ELR (cell line): Measurements from ENCODE around the gene BCKDHB.

Experiments
- DNase-seq: peaks from one replicate; pipeline ENCODE4 v3.0.0-alpha.2; 2015; ENCODE audit warnings: low read depth

The BCKDHB gene

GRCh38 chr6:80331522-80331921 lies 225.1 kb downstream of the BCKDHB start:
- DNase-seq: no peak

- DNase-seq: no peak
Observed at GRCh38 chr6:80331974-80332373, 225.5 kb downstream of the BCKDHB start.

- no peak for DNase-seq
Observed at GRCh38 chr6:80333342-80333741, 226.9 kb downstream of the BCKDHB start.

GRCh38 chr6:80335121-80335531 lies 228.7 kb downstream of the BCKDHB start:
- peak; percentile 17 for DNase-seq

- DNase-seq: peak; percentile 27
Observed at GRCh38 chr6:80336911-80337310, 230.4 kb downstream of the BCKDHB start.

DNA sequence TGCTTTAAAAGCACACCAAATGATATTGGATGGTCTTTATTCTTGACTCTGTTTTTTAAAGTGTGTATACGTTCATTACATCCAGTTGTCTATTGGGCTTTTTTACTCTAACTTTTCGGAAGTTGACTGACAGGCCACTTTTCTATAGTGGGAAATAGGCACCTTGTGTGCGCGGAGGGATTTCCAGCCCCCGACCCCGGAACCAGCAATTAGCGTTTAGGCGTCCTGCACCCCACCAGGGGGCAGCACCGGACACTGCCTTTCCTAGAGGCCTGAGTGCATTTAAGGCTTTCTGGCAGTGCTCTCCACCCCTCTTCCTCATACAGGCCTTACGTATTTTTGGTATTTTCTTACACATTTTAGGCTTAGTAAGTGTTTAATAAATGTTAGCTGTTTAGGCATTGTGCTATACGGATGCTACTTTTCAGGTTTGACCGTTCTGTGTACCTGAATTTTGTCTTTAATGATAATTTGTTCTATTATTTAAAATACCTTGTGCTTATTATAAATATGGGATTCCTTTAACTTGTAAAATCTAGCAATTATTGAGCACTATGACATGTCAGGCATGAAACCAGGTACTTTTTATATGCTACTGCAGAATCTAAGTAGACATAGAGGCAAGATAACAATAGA lies 231.8 kb downstream of the BCKDHB start:
- DNase-seq: peak; percentile 63

DNA sequence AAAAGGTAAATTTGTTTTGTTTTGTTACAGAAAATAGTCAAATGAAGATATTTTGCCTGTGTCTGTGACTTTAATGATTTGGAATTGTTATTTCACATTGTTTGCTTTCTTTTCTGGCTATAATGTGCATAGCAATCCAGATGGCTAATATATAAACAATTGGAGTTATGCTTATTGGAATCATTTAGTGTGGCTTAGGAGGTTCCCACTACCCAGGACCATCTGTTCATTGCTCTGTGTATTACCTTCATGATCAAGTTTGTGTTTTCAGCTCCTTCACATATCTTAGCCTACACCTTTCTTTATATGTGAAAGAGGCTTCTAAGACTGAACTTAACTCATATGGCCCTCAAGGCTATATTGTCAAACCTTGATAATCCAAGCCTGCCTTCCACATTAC lies 232.9 kb downstream of the BCKDHB start:
- no peak for DNase-seq

GRCh38 chr6:80340280-80340679 lies 233.8 kb downstream of the BCKDHB start:
- DNase-seq: no peak

- DNase-seq: no peak
Observed at GRCh38 chr6:80340686-80341085, 234.2 kb downstream of the BCKDHB start.

DNA sequence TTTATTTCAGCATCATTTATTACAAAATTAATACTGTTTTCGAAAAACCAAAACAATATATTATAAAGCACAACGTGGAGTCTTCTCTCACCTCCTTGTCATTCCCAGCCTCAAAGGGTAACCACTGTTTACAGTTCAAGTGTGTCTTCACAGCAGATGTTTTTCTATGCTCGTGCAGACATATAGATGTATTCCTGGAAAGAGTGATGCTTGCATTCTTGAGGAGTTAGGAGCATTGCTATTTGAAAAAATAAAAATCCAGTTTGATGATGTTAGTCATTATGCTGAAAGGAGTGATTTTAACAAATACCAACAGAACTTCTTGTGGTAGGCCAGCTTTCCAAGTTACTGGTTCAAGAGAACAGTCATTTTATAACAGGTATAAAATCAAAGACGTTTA lies 234.9 kb downstream of the BCKDHB start:
- peak; percentile 19 for DNase-seq

DNA sequence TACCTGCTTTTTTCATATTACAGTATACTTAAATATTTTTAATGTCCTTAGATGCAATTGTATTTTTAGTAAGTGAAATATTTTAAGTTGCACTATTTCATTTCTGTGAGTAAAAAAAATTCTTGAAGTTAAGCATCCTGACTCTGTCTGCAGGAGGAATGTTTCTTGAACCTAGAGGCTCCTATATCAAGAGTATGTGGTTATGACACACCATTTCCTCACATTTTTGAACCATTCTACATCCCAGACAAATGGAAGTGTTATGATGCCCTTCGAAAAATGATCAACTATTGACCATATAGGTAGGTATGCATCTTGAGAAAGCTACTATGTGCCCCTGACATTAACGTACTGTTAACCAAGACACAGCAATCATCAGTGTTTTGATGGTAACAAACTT lies 237.0 kb downstream of the BCKDHB start:
- DNase-seq: peak; percentile 60

- no peak for DNase-seq
Observed at GRCh38 chr6:80347101-80347500, 240.6 kb downstream of the BCKDHB start.

GRCh38 chr6:80348263-80348662 lies 241.8 kb downstream of the BCKDHB start:
- no peak for DNase-seq

GRCh38 chr6:80356000-80356399 lies 249.5 kb downstream of the BCKDHB start:
- no peak for DNase-seq

DNA sequence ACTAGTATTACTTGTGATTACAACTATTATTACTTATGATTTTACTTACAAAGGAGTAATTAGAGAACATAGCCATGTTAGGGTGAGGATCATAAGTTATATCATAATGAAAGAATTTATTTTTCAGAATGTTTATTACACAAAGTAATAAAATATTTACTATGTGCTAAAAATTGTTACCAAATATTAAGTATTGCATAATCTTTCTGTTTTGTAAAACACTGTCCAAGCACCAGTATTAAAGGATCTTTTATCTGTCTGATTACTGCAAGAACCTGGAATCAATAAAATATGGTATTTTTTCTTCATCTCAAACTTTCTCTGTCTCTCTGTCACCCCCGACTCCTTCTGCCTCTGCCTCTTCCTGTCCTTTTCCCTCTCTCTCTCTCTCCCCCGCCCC lies 250.1 kb downstream of the BCKDHB start:
- DNase-seq: no peak

DNA sequence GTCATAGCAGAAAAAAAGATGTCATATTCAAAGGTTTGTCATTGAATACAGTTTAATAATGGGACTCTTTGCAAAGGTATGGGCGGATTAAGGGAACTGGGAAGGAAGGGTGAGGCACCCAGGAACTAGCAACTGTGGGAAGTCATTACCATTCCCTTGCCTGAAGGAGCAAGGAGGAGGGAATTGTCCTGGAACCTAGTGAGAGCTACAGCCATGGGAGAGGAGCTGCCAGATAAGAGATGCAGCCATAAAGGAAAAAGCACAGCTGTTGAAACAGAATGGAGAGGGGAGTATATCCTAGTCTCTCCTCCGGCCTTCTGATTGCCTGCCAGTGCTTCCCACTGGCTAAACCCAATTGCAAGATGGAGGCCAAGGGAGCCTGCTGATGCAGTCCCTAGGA lies 250.6 kb downstream of the BCKDHB start:
- no peak for DNase-seq

- no peak for DNase-seq
Observed at GRCh38 chr6:80357674-80358073, 251.2 kb downstream of the BCKDHB start.

DNA sequence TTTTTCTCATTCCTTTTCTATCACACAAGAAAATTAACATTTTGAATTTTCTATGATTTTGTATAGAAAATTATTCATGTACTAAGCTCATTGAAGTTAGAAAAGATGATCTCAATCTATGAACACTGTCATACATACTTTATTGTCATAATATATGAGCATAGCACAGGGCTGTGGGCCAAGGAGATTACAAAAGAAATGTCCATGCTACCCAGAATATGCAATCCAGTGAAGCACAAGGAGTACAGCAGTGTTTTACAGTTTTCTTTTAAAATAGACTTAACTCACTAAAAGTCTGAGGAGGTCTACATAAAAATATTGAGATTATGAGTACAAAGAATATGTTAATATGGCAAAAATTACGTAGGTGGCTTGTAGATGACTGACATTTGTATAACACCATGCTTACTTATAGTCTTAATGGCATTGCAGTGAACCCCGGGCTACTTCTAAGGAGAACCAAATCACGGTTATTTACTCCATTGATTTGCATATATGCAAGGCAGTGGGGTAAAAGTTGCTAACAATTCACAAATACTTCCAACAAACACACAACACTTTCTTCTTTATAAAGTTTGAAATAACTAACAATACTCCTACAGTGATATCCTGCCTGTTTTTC lies 257.1 kb downstream of the BCKDHB start:
- DNase-seq: no peak

GRCh38 chr6:80364149-80364548 lies 257.7 kb downstream of the BCKDHB start:
- no peak for DNase-seq

GRCh38 chr6:80366051-80366450 lies 259.6 kb downstream of the BCKDHB start:
- no peak for DNase-seq

DNA sequence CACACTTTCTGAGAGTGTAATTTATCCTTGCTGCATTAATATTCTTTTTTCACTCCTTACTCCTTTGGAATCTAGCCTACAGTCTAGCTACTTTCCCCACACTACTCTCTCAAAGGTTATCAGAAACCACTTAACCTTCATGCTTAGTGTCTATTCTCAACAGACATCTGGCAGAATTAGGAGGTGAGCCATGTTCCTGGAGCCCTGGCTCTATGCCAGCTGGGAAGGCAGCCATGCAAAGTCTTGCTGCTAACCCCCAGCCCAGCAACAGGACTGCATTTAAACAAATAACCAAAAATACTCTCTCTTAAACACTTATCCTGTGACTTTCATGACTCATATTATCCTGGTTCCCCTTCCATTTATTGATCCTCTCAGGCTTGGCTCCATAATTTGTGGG lies 260.2 kb downstream of the BCKDHB start:
- DNase-seq: no peak

- no peak for DNase-seq
Observed at GRCh38 chr6:80376411-80376810, 269.9 kb downstream of the BCKDHB start.

- no peak for DNase-seq
Observed at GRCh38 chr6:80380566-80380965, 274.1 kb downstream of the BCKDHB start.

DNA sequence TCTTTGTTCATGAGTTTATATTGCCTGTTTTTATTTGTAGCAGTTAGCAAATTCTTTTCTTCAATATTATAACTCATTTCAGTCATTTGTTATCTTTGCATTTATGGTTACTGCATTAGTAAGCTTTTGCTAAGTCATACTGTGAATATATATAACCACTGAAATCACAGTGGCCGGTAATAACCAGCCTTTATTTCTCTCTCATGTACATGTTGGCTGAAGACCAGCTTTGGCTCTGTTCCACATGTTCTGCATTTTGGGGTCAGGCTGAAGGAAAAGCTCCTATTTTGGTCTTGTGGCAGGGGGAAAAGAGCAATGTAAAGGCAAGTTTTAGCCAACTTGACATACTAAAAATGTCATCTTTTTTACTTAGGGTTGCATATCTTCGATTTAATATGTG lies 276.3 kb downstream of the BCKDHB start:
- no peak for DNase-seq
